AG04449 (cell line): ENCODE results near the gene PLA2G4B.

ENCODE experiments used
- CTCF ChIA-PET: fragments of 350-600 bp; formaldehyde crosslinking; extraction: SDS; loops from one replicate; lab custom pipeline; 2021; ENCODE audit warnings: antibody characterized with exemption; lab: Yijun Ruan, JAX
- POLR2A ChIA-PET: fragments of 400-600, 350-600 bp; formaldehyde crosslinking; extraction: SDS; loops from one replicate; lab custom pipeline; 2020; ENCODE audit warnings: antibody characterized with exemption, inconsistent platforms; lab: Yijun Ruan, JAX
- DNase-seq: peaks from one replicate; pipeline ENCODE4 v3.0.0-alpha.2; 2010; ENCODE audit warnings: low read depth, low spot score
- H3K4me3 ChIP-seq: 2 replicates; pipeline ENCODE4 v1.5.1; 2011; ENCODE audit warnings: low read depth, mild to moderate bottlenecking, control low read depth, low read length
- CTCF ChIP-seq: IDR thresholded peaks from one replicate; pipeline ENCODE4 v1.5.1; 2011; ENCODE audit warnings: mild to moderate bottlenecking, moderate library complexity, low read length, control low read depth, inconsistent platforms; ENCODE audit not compliant: insufficient read depth; ENCODE audit errors: missing control alignments

The PLA2G4B gene

GRCh38 chr15:41865490-41866055, 26.9 kb downstream of the PLA2G4B start:
- POLR2A ChIA-PET: no interaction called here
- CTCF ChIA-PET: interaction anchor here (1.9 to 2.3 kb wide), 2 partner anchors 34 to 39 kb away, joined by 3 to 5 read pairs; no protein-coding TSS in a partner anchor
- H3K4me3 ChIP-seq: no peak overlapping the region
- TF ChIP-seq CTCF: no peak
- no peak for DNase-seq

- ChIA-PET POLR2A (no interaction called here), CTCF (interaction anchor here (0.8 to 1.9 kb wide), 2 partner anchors 33 to 55 kb away, joined by 3 to 4 read pairs; no protein-coding TSS in a partner anchor)
- TF ChIP-seq CTCF: no peak
- no peak for DNase-seq
- no peak overlapping the region for H3K4me3 ChIP-seq
Observed at GRCh38 chr15:41866263-41866703, 27.6 kb downstream of the PLA2G4B start.

- no peak overlapping the region for H3K4me3 ChIP-seq
- TF ChIP-seq CTCF: no peak
- DNase-seq: no peak
- ChIA-PET CTCF (interaction anchor here (0.8 to 1.3 kb wide), 2 partner anchors 28 to 55 kb away, joined by 3 to 4 read pairs; no protein-coding TSS in a partner anchor), POLR2A (no interaction called here)
Observed at GRCh38 chr15:41866872-41867579, 28.4 kb downstream of the PLA2G4B start.

GRCh38 chr15:41868321-41868720, 29.7 kb downstream of the PLA2G4B start:
- H3K4me3 ChIP-seq: no peak overlapping the region
- DNase-seq: no peak
- no peak for TF ChIP-seq CTCF
- POLR2A ChIA-PET: no interaction called here
- CTCF ChIA-PET: interaction anchor here (1.3 kb wide), 1 partner anchor 27 kb away, joined by 3 read pairs; no protein-coding TSS in a partner anchor

- POLR2A ChIA-PET: interaction anchor here (0.6 to 1.0 kb wide), 3 partner anchors 11 to 114 kb away, joined by 3 read pairs; no protein-coding TSS in a partner anchor
Observed at GRCh38 chr15:41869770-41870688, 31.4 kb downstream of the PLA2G4B start.

More at GRCh38 chr15:41869770-41870688, 31.4 kb downstream of the PLA2G4B start:
- no peak overlapping the region for H3K4me3 ChIP-seq
- CTCF ChIA-PET: interaction anchor here (0.8 to 1.8 kb wide), 5 partner anchors 8 to 59 kb away, joined by 3 to 7 read pairs (median 4); no protein-coding TSS in a partner anchor
- DNase-seq: no peak
- no peak for TF ChIP-seq CTCF
